PC-3 (cell line): Measurements from ENCODE around the gene PGP. TPM values are rescaled to one million over a fixed set of nuclear protein-coding genes. Genes with fewer than 3 reads are reported as not detected.

Experiments
- ATAC-seq: fragments of 200-7000 bp; cut with Tn5 transposase; 2 replicates; pipeline ENCODE4 v1.9.1; 2020; ENCODE audit warnings: mild to moderate bottlenecking, moderate library complexity
- BruUV-seq: library from RNA; stranded (reverse); fragments of 400-500 nt; replicated peaks from 2 replicates; lab custom pipeline; 2021; lab: Mats Ljungman, UMichigan
- CTCF ChIA-PET: fragments of 300-600 bp; sonication (Branson Sonifier 250); formaldehyde crosslinking; loops from one replicate; lab custom pipeline; 2022; ENCODE audit warnings: antibody characterized with exemption; lab: Charles Lee
- POLR2A ChIA-PET: fragments of 300-600 bp; sonication (Branson Sonifier 250); formaldehyde crosslinking; loops from one replicate; lab custom pipeline; 2022; ENCODE audit warnings: antibody characterized with exemption; ENCODE audit not compliant: unreplicated experiment; lab: Charles Lee
- DNase-seq: peaks from one replicate; pipeline ENCODE4 v3.0.0-alpha.2; 2015
- H2AFZ ChIP-seq: fragments of 300-600 bp; sonication (generic); 2 replicates; pipeline ENCODE4 v1.6.0; 2016; ENCODE audit warnings: antibody characterized with exemption, low read length
- H3F3A ChIP-seq: fragments of 300-600 bp; sonication (generic); one replicate; pipeline ENCODE4 v1.6.0; 2017; ENCODE audit warnings: antibody characterized with exemption, low read length, control low read depth, mild to moderate bottlenecking; ENCODE audit not compliant: unreplicated experiment
- H3K27ac ChIP-seq: fragments of 300-600 bp; sonication (generic); 2 replicates; pipeline ENCODE4 v1.5.1; 2016; ENCODE audit warnings: mild to moderate bottlenecking, low read length
- H3K27me3 ChIP-seq: fragments of 300-600 bp; sonication (generic); 2 replicates; pipeline ENCODE4 v1.6.1; 2016; ENCODE audit warnings: low read length, mixed read lengths
- H3K36me3 ChIP-seq: fragments of 300-600 bp; sonication (generic); 2 replicates; pipeline ENCODE4 v1.6.1; 2016; ENCODE audit warnings: low read depth, mixed run types, low read length, mixed read lengths
- H3K4me1 ChIP-seq: fragments of 300-600 bp; sonication (generic); 2 replicates; pipeline ENCODE4 v1.5.1; 2016; ENCODE audit warnings: low read length; ENCODE audit not compliant: insufficient read depth
- H3K4me2 ChIP-seq: fragments of 300-600 bp; sonication (generic); 2 replicates; pipeline ENCODE4 v1.6.0; 2016; ENCODE audit warnings: low read length
- H3K4me3 ChIP-seq: fragments of 300-600 bp; sonication (generic); 2 replicates; pipeline ENCODE4 v1.5.1; 2016; ENCODE audit warnings: mild to moderate bottlenecking, low read length, mixed read lengths
- H3K79me2 ChIP-seq: fragments of 300-600 bp; sonication (generic); 2 replicates; pipeline ENCODE4 v1.6.1; 2017; ENCODE audit warnings: low read length, mixed read lengths
- H3K9ac ChIP-seq: fragments of 300-600 bp; sonication (generic); 2 replicates; pipeline ENCODE4 v1.6.0; 2016; ENCODE audit warnings: mild to moderate bottlenecking, low read length
- H3K9me2 ChIP-seq: fragments of 300-600 bp; sonication (generic); replicated peaks from 2 replicates; pipeline ENCODE4 v1.6.1; 2016; ENCODE audit warnings: mixed run types, low read length, mixed read lengths
- H3K9me3 ChIP-seq: fragments of 300-600 bp; sonication (generic); 2 replicates; pipeline ENCODE4 v1.6.1; 2016; ENCODE audit warnings: low read length, mixed read lengths
- H4K20me1 ChIP-seq: fragments of 300-600 bp; sonication (generic); 2 replicates; pipeline ENCODE4 v1.6.1; 2016; ENCODE audit warnings: low read length, mixed read lengths
- CTCF ChIP-seq: fragments of 300-600 bp; sonication (generic); conservative IDR thresholded peaks from 2 replicates; pipeline ENCODE4 v1.5.1; 2017; ENCODE audit warnings: antibody characterized with exemption, low read depth, mild to moderate bottlenecking, low read length
- EZH2 ChIP-seq: fragments of 300-600 bp; sonication (generic); IDR thresholded peaks from one replicate; pipeline ENCODE4 v1.6.1; 2017; ENCODE audit warnings: antibody characterized with exemption, mild to moderate bottlenecking, low read length; ENCODE audit not compliant: unreplicated experiment
- EZH2phosphoT487 ChIP-seq: fragments of 300-600 bp; sonication (generic); IDR thresholded peaks from 2 replicates; pipeline ENCODE4 v1.6.1; 2018; ENCODE audit warnings: mild to moderate bottlenecking, antibody characterized with exemption, low read length, borderline replicate concordance
- intact Hi-C: fragments of 100-400 bp; cut with micrococcal nuclease; formaldehyde crosslinking; loops from 2 replicates; pipeline ENCODE4 v1.9.0; 2023
- total RNA-seq: library from RNA; depleted of rRNA; stranded (reverse); fragments of >200 nt; gene quantifications from 2 replicates; pipeline ENCODE4 v1.2.3, GENCODE V29; 2014

PGP gene
- total RNA-seq, 1 experiment from 2014 or later = 46.0 TPM

GRCh38 chr16:2257726-2258125 lies 43.1 kb upstream of the PGP start:
- ATAC-seq = no peak
- no peak for DNase-seq
- CTCF ChIA-PET = no interaction called here

GRCh38 chr16:2256531-2257140 lies 42.0 kb upstream of the PGP start:
- Histone ChIP-seq H3K27ac (no peak overlapping the region), H3K36me3 (peaks cover 41% of the 10 kb centered on the region), H2AFZ (no peak overlapping the region), H4K20me1 (0 out of 2 replicates have a peak, but pooled peaks cover 8% of the 10 kb centered on the region), H3F3A (peaks cover 4% of the 10 kb centered on the region), H3K79me2 (peaks cover 11% of the 10 kb centered on the region; the same call in 1 of the 2 replicates), H3K9ac (no peak overlapping the region), H3K9me2 (no peaks in the 10 kb centered on the region), H3K4me2 (no peak overlapping the region), H3K27me3 (no peaks in the 10 kb centered on the region), H3K9me3 (no peaks in the 10 kb centered on the region), H3K4me3 (no peak overlapping the region), H3K4me1 (peaks cover 8% of the 10 kb centered on the region)
- ChIA-PET CTCF (no interaction called here), POLR2A (no interaction called here)
- no peak for TF ChIP-seq EZH2phosphoT487
- no TSS peak for BruUV-seq
- ATAC-seq (no peak), DNase-seq (no peak)
- intact Hi-C loops = no loop called here

More at GRCh38 chr16:2257726-2258125, 43.1 kb upstream of the PGP start:
- Histone ChIP-seq H3K79me2 (peaks cover 20% of the 10 kb centered on the region), H3K4me3 (no peak overlapping the region), H3K4me2 (no peak overlapping the region), H3K9ac (no peak overlapping the region), H3F3A (no peaks in the 10 kb centered on the region), H3K9me3 (no peaks in the 10 kb centered on the region), H3K9me2 (no peaks in the 10 kb centered on the region), H3K4me1 (no peaks in the 10 kb centered on the region), H4K20me1 (0 out of 2 replicates have a peak, but pooled peaks cover 11% of the 10 kb centered on the region), H3K27me3 (no peaks in the 10 kb centered on the region), H3K27ac (no peak overlapping the region), H3K36me3 (peaks cover 52% of the 10 kb centered on the region), H2AFZ (no peak overlapping the region)
- POLR2A ChIA-PET = no interaction called here
- intact Hi-C loops = no loop called here
- TF ChIP-seq EZH2phosphoT487 (no peak), EZH2 (no peak), CTCF (no peak)
- BruUV-seq = no TSS peak

- H3K27ac ChIP-seq = no peak overlapping the region
- DNase-seq (no peak), ATAC-seq (no peak)
- POLR2A ChIA-PET = no interaction called here
- H3K9me3 ChIP-seq = no peaks in the 10 kb centered on the region
- H3K9me2 ChIP-seq = no peaks in the 10 kb centered on the region
- TF ChIP-seq EZH2 = no peak
- no peak overlapping the region for H2AFZ ChIP-seq
- CTCF ChIA-PET = no interaction called here
- peaks cover 25% of the 10 kb centered on the region for H3K79me2 ChIP-seq
- H3F3A ChIP-seq = peaks cover 4% of the 10 kb centered on the region
- H3K27me3 ChIP-seq = no peaks in the 10 kb centered on the region
- H3K4me3 ChIP-seq = no peak overlapping the region
- H3K4me1 ChIP-seq = peaks cover 9% of the 10 kb centered on the region
- intact Hi-C loops = no loop called here
- H3K36me3 ChIP-seq = peaks cover 23% of the 10 kb centered on the region
- TSS peak; percentile 21 for BruUV-seq
- H3K9ac ChIP-seq = no peak overlapping the region
- H3K4me2 ChIP-seq = no peak overlapping the region
- H4K20me1 ChIP-seq = 0 out of 2 replicates have a peak, but pooled peaks cover 8% of the 10 kb centered on the region
These were observed 38.7 kb upstream of the PGP start for GRCh38 chr16:2253293-2253692.
